Measurements from ENCODE around the gene GSTA2. TPM values are rescaled to one million over a fixed set of nuclear protein-coding genes. Genes with fewer than 3 reads are reported as not detected.
"Not testable (repeated sequence)": the region's sequence is repeated elsewhere in the genome, so short reads cannot be mapped to it uniquely, and the experiment has no call there.

The GSTA2 gene
- total and polyA plus RNA-seq, 10 of the 15 experiments (the other 5 are each of a cell fraction or from before 2014, with no cell fraction given) = not detected

GRCh38 chr6:52779237-52779636 lies 16.0 kb upstream of the GSTA2 start:
- no peaks in the 10 kb centered on the region for H3K36me3 ChIP-seq (ENCODE audit: control insufficient read depth in 2 of 2, insufficient read depth in 2 of 2, low read length in 1 of 2)
- WGBS (ENCODE audit: insufficient coverage, insufficient replicate concordance, low lambda C conversion rate, missing lambda C conversion rate) = 38% methylated on average over 1 of the region's 1 CpG
- no TSS peak for BruUV-seq (replicated peaks)
- no peak for ATAC-seq
- no peak overlapping the region for H3K27ac ChIP-seq (ENCODE audit: control insufficient read depth, insufficient read depth)
- H3K79me2 ChIP-seq (ENCODE audit: control insufficient read depth, insufficient read depth, low read length) = no peaks in the 10 kb centered on the region
- ChIA-PET RAD21 (ENCODE audit: unreplicated experiment) (no interaction called here), CTCF (no interaction called here), SMC1A (ENCODE audit: uncharacterized antibody, unreplicated experiment) (no interaction called here), POLR2A (no interaction called here)
- DNase-seq (ENCODE audit: low read depth, low spot score) = no peak
- H3K9ac ChIP-seq (ENCODE audit: control insufficient read depth, insufficient read depth, low read length) = no peak overlapping the region
- no peak for TF ChIP-seq ESRRA (IDR thresholded peaks at IDR 0.05; ENCODE audit: low read length)
- H3K4me3 ChIP-seq = no peak overlapping the region
- no peaks in the 10 kb centered on the region for H3K27me3 ChIP-seq (replicated peaks in 1 of 2; ENCODE audit: control insufficient read depth in 2 of 2, insufficient read depth in 2 of 2, low read length in 1 of 2)
- in situ Hi-C loops (cut with MboI) = no loop called here
- intact Hi-C loops (cut with micrococcal nuclease; ENCODE audit: unreplicated experiment) = no loop called here
- H3K9me3 ChIP-seq (replicated peaks; ENCODE audit: control insufficient read depth, insufficient read depth, low read length) = no peaks in the 10 kb centered on the region
- no peak overlapping the region for H2AFZ ChIP-seq (ENCODE audit: control insufficient read depth, low read depth, low read length)
- FAIRE-seq = no peak
- no peaks in the 10 kb centered on the region for H3K4me1 ChIP-seq (ENCODE audit: control insufficient read depth, insufficient read depth, low read length)
- H3K4me2 ChIP-seq (ENCODE audit: control insufficient read depth, insufficient read depth) = no peak overlapping the region
- H4K20me1 ChIP-seq (ENCODE audit: control insufficient read depth, insufficient read depth) = no peaks in the 10 kb centered on the region

DNA sequence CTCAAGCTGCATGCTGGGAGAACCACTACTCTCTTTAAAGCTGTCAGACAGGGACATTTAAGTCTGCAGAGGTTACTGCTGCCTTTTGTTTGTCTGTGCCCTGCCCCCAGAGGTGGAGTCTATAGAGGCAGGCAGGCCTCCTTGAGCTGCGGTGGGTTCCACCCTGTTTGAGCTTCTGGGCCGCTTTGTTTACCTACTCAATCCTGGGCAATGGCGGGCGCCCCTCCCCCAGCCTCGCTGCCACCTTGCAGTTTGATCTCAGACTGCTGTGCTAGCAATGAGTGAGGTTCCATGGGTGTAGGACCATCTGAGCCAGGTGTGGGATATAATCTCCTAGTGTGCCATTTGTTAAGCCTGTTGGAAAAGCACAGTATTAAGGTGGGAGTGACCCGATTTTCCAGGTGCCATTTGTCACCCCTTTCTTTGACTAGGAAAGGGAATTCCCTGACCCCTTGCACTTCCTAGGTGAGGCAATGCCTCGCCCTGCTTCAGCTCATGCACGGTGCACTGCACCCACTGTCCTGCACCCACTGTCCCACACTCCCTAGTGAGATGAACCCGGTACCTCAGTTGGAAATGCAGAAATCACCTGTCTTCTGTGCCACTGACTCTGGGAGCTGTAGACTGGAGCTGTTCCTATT lies 13.6 kb upstream of the GSTA2 start:
- H3K4me1 ChIP-seq (ENCODE audit: control insufficient read depth, insufficient read depth, low read length); H3K79me2 ChIP-seq (ENCODE audit: control insufficient read depth, insufficient read depth, low read length); H4K20me1 ChIP-seq (ENCODE audit: control insufficient read depth, insufficient read depth); H3K4me2 ChIP-seq (ENCODE audit: control insufficient read depth, insufficient read depth); in situ Hi-C loops (cut with MboI); H3K9me3 ChIP-seq (replicated peaks; ENCODE audit: control insufficient read depth, insufficient read depth, low read length); intact Hi-C loops (cut with micrococcal nuclease; ENCODE audit: unreplicated experiment); SMC1A ChIA-PET (ENCODE audit: uncharacterized antibody, unreplicated experiment); H3K4me3 ChIP-seq; H3K27me3 ChIP-seq (replicated peaks in 1 of 2; ENCODE audit: control insufficient read depth in 2 of 2, insufficient read depth in 2 of 2, low read length in 1 of 2); BruUV-seq (replicated peaks); H3K9ac ChIP-seq (ENCODE audit: control insufficient read depth, insufficient read depth, low read length); FAIRE-seq; DNase-seq (ENCODE audit: low read depth, low spot score); H3K27ac ChIP-seq (ENCODE audit: control insufficient read depth, insufficient read depth); POLR2A ChIA-PET; H3K36me3 ChIP-seq (ENCODE audit: control insufficient read depth in 2 of 2, insufficient read depth in 2 of 2, low read length in 1 of 2); CTCF ChIA-PET; H2AFZ ChIP-seq (ENCODE audit: control insufficient read depth, low read depth, low read length); ATAC-seq; RAD21 ChIA-PET (ENCODE audit: unreplicated experiment): not testable (repeated sequence)
- 27% methylated on average over 9 of the region's 9 CpGs for WGBS (ENCODE audit: insufficient coverage, insufficient replicate concordance, low lambda C conversion rate, missing lambda C conversion rate)

DNA sequence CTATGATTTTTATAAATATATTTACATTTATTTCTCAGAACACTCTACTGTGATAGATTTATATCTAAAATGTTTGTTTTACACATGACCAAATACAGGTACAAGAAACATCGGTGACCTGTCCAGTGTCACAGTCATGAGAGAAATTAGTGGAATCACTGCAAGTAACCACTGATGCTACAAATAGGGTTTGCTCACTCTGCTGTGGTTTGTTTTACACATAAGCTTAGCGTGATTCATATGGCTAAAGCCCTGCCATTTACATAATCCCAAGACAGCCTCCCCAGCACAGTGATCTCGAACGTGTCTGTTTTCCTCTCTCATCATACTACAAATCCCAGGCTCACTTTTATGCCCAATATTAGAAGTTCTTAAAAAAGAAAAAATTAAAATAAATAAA lies 6.1 kb upstream of the GSTA2 start:
- ATAC-seq; H2AFZ ChIP-seq (ENCODE audit: control insufficient read depth, low read depth, low read length); H3K36me3 ChIP-seq (ENCODE audit: control insufficient read depth in 2 of 2, insufficient read depth in 2 of 2, low read length in 1 of 2); intact Hi-C loops (cut with micrococcal nuclease; ENCODE audit: unreplicated experiment); H3K79me2 ChIP-seq (ENCODE audit: control insufficient read depth, insufficient read depth, low read length); SMC1A ChIA-PET (ENCODE audit: uncharacterized antibody, unreplicated experiment); H4K20me1 ChIP-seq (ENCODE audit: control insufficient read depth, insufficient read depth); CTCF ChIA-PET; H3K9ac ChIP-seq (ENCODE audit: control insufficient read depth, insufficient read depth, low read length); H3K4me2 ChIP-seq (ENCODE audit: control insufficient read depth, insufficient read depth); H3K4me1 ChIP-seq (ENCODE audit: control insufficient read depth, insufficient read depth, low read length); H3K9me3 ChIP-seq (replicated peaks; ENCODE audit: control insufficient read depth, insufficient read depth, low read length); H3K27me3 ChIP-seq (replicated peaks in 1 of 2; ENCODE audit: control insufficient read depth in 2 of 2, insufficient read depth in 2 of 2, low read length in 1 of 2); BruUV-seq (replicated peaks); FAIRE-seq; H3K27ac ChIP-seq (ENCODE audit: control insufficient read depth, insufficient read depth); DNase-seq (ENCODE audit: low read depth, low spot score); RAD21 ChIA-PET (ENCODE audit: unreplicated experiment); POLR2A ChIA-PET; H3K4me3 ChIP-seq; in situ Hi-C loops (cut with MboI): not testable (repeated sequence)
- WGBS (ENCODE audit: insufficient coverage, insufficient replicate concordance, low lambda C conversion rate, missing lambda C conversion rate) = 7% methylated on average over 4 of the region's 4 CpGs

DNA sequence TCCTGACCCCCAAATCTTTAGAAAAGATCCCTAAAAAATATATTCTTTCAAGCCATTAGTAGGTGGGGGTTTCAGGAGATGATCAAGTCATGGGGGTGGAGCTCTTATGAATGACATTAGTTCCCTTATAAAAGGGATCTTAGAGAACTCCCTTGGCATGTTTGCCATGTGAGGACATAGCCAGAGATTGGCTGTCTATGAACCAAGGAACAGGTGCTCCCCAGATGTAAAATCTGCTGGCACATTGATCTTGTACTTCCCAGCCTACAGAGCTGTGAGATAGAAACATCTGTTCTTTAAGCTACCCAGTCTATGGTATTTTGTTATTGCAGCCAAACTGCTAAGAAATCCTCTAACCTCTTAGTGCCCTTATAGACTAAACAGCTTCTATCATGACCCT lies 4.4 kb upstream of the GSTA2 start:
- ATAC-seq; H4K20me1 ChIP-seq (ENCODE audit: control insufficient read depth, insufficient read depth); H3K9me3 ChIP-seq (replicated peaks; ENCODE audit: control insufficient read depth, insufficient read depth, low read length); H3K36me3 ChIP-seq (ENCODE audit: control insufficient read depth in 2 of 2, insufficient read depth in 2 of 2, low read length in 1 of 2); CTCF ChIA-PET; H3K4me3 ChIP-seq; BruUV-seq (replicated peaks); SMC1A ChIA-PET (ENCODE audit: uncharacterized antibody, unreplicated experiment); H3K27ac ChIP-seq (ENCODE audit: control insufficient read depth, insufficient read depth); in situ Hi-C loops (cut with MboI); intact Hi-C loops (cut with micrococcal nuclease; ENCODE audit: unreplicated experiment); H3K79me2 ChIP-seq (ENCODE audit: control insufficient read depth, insufficient read depth, low read length); RAD21 ChIA-PET (ENCODE audit: unreplicated experiment); H3K4me1 ChIP-seq (ENCODE audit: control insufficient read depth, insufficient read depth, low read length); H3K27me3 ChIP-seq (replicated peaks in 1 of 2; ENCODE audit: control insufficient read depth in 2 of 2, insufficient read depth in 2 of 2, low read length in 1 of 2); DNase-seq (ENCODE audit: low read depth, low spot score); FAIRE-seq; H3K4me2 ChIP-seq (ENCODE audit: control insufficient read depth, insufficient read depth); H2AFZ ChIP-seq (ENCODE audit: control insufficient read depth, low read depth, low read length); H3K9ac ChIP-seq (ENCODE audit: control insufficient read depth, insufficient read depth, low read length): not testable (repeated sequence)
- POLR2A ChIA-PET = interaction anchor here (0.6 kb wide), 1 partner anchor 13 kb away, joined by 3 read pairs; no protein-coding TSS in a partner anchor
